CD14-positive monocyte (primary cell): ENCODE results near the gene RELCH. TPM values are rescaled to one million over a fixed set of nuclear protein-coding genes. Genes with fewer than 3 reads are reported as not detected.

ENCODE experiments used
- DNase-seq, 3 donors: peaks; one replicate each; pipeline ENCODE4 v3.0.0-alpha.2; 2011 to 2022
- H2AFZ ChIP-seq: 2 replicates; pipeline ENCODE4 v1.6.0; 2012; ENCODE audit warnings: mild to moderate bottlenecking, low read depth, low read length, inconsistent platforms; ENCODE audit not compliant: insufficient read depth, poor library complexity, severe bottlenecking
- H3K27ac ChIP-seq, 2 donors: 1 replicate in 1 of 2; 2 replicates in 1 of 2; pipeline ENCODE4 v1.5.1; 2012 to 2013; ENCODE audit warnings: low read length in 2 of 2, control low read depth in 1 of 2, inconsistent platforms in 1 of 2, low read depth in 1 of 2, mild to moderate bottlenecking in 1 of 2
- H3K27me3 ChIP-seq, 2 donors: one replicate each; pipeline versions ENCODE4 v1.6.0 to v1.6.1; 2011 to 2013; ENCODE audit warnings: low read length in 2 of 2; ENCODE audit not compliant: control insufficient read depth in 2 of 2, insufficient read depth in 2 of 2
- H3K36me3 ChIP-seq, 2 donors: replicated peaks in 1 of 2; 1 replicate in 1 of 2; 2 replicates in 1 of 2; pipeline versions ENCODE4 v1.5.1 to v1.6.1; 2012 to 2013; ENCODE audit warnings: low read length in 2 of 2, control low read depth in 1 of 2, inconsistent platforms in 1 of 2, mild to moderate bottlenecking in 1 of 2; ENCODE audit not compliant: insufficient read depth in 2 of 2, control insufficient read depth in 1 of 2
- H3K4me1 ChIP-seq, 2 donors: 1 replicate in 1 of 2; 2 replicates in 1 of 2; pipeline versions ENCODE4 v1.5.1 to v1.6.1; 2012 to 2013; ENCODE audit warnings: low read length in 2 of 2, control low read depth in 1 of 2, inconsistent platforms in 1 of 2, mild to moderate bottlenecking in 1 of 2, moderate library complexity in 1 of 2; ENCODE audit not compliant: insufficient read depth in 2 of 2, control insufficient read depth in 1 of 2
- H3K4me2 ChIP-seq: replicated peaks from 2 replicates; pipeline ENCODE3; 2012; ENCODE audit warnings: low read length, moderate library complexity, mild to moderate bottlenecking; ENCODE audit not compliant: poor library complexity, severe bottlenecking; ENCODE audit errors: extremely low read depth
- H3K4me3 ChIP-seq, 3 experiments: fragments of 200-600 bp in 1 of 3; sonication (generic) in 1 of 3; replicated peaks in 1 of 3; 1 replicate in 2 of 3; 2 replicates in 1 of 3; pipeline ENCODE4 v1.5.1; 2011 to 2013; ENCODE audit warnings: low read length in 3 of 3, mild to moderate bottlenecking in 3 of 3, control low read depth in 2 of 3, low read depth in 2 of 3, inconsistent platforms in 1 of 3, moderate library complexity in 1 of 3
- H3K79me2 ChIP-seq: 2 replicates; pipeline ENCODE4 v1.6.0; 2012; ENCODE audit warnings: mild to moderate bottlenecking, control low read depth, inconsistent platforms, low read length, moderate library complexity; ENCODE audit not compliant: insufficient read depth
- H3K9ac ChIP-seq: 2 replicates; pipeline ENCODE4 v1.6.0; 2017; ENCODE audit warnings: low read length, mild to moderate bottlenecking; ENCODE audit not compliant: insufficient read depth, poor library complexity, severe bottlenecking
- H3K9me3 ChIP-seq, 2 donors: replicated peaks in 1 of 2; 1 replicate in 1 of 2; 2 replicates in 1 of 2; pipeline versions ENCODE4 v1.5.1 to v1.6.1; 2012 to 2013; ENCODE audit warnings: low read length in 2 of 2, control low read depth in 1 of 2; ENCODE audit not compliant: control insufficient read depth in 1 of 2, insufficient read depth in 1 of 2
- H4K20me1 ChIP-seq: 2 replicates; pipeline ENCODE4 v1.6.0; 2012; ENCODE audit warnings: mild to moderate bottlenecking, low read length, control low read depth, moderate library complexity; ENCODE audit not compliant: insufficient read depth
- H3K27ac Mint-ChIP-seq, 7 donors: one replicate each; pipeline ENCODE4 v1.8.0; 2020; ENCODE audit warnings: mild to moderate bottlenecking in 7 of 7, mixed read lengths in 7 of 7, moderate library complexity in 6 of 7, inconsistent platforms in 2 of 7
- H3K27me3 Mint-ChIP-seq, 3 donors: one replicate each; pipeline ENCODE4 v1.8.0; 2021 to 2022; ENCODE audit warnings: low read depth in 3 of 3, mild to moderate bottlenecking in 3 of 3, mixed read lengths in 3 of 3, moderate library complexity in 3 of 3, inconsistent platforms in 1 of 3
- H3K36me3 Mint-ChIP-seq, 2 donors: one replicate each; pipeline ENCODE4 v1.8.0; 2020; ENCODE audit warnings: mixed read lengths in 2 of 2, inconsistent platforms in 1 of 2, mild to moderate bottlenecking in 1 of 2
- H3K4me1 Mint-ChIP-seq: one replicate; pipeline ENCODE4 v1.8.0; 2020; ENCODE audit warnings: mild to moderate bottlenecking, mixed read lengths
- H3K4me3 Mint-ChIP-seq, 2 donors: one replicate each; pipeline ENCODE4 v1.8.0; 2020; ENCODE audit warnings: mild to moderate bottlenecking in 2 of 2, mixed read lengths in 2 of 2, moderate library complexity in 1 of 2
- H3K9me3 Mint-ChIP-seq, 7 donors: one replicate each; pipeline ENCODE4 v1.8.0; 2020 to 2022; ENCODE audit warnings: mixed read lengths in 7 of 7, mild to moderate bottlenecking in 6 of 7, moderate library complexity in 6 of 7, inconsistent platforms in 2 of 7
- WGBS: methylation state at CpG from one replicate; pipeline ENCODE4 v1.1.5; 2013; ENCODE audit warnings: missing lambda C conversion rate; ENCODE audit not compliant: insufficient coverage; 5-methylcytosine and 5-hydroxymethylcytosine counted together
- intact Hi-C, 2 donors: fragments of 100-400 bp; cut with micrococcal nuclease; formaldehyde crosslinking; loops; one replicate each; pipeline versions ENCODE4 v1.15.0 to v1.15.1; 2023
- polyA plus RNA-seq, 3 donors: library from polyadenylated mRNA; depleted of rRNA in 1 of 3; unstranded in 2 of 3; stranded (reverse) in 1 of 3; fragments of 300-500 nt in 2 of 3; fragments of >200 nt in 1 of 3; fragmentation: Illumina TruSeq in 2 of 3; gene quantifications; 1 replicate in 2 of 3; 2 replicates in 1 of 3; pipeline ENCODE4 v1.2.3, GENCODE V29; 2012 to 2021
- TF ChIP-seq, protein P1 (sequence below): fragments of 200-600 bp; IDR thresholded peaks from one replicate; pipeline ENCODE4 v1.8.0; 2022; ENCODE audit warnings: antibody characterized with exemption, mild to moderate bottlenecking

Gene RELCH
- polyA plus RNA-seq, 3 donors = 3.8 to 30.4 (median 4.9) TPM

DNA sequence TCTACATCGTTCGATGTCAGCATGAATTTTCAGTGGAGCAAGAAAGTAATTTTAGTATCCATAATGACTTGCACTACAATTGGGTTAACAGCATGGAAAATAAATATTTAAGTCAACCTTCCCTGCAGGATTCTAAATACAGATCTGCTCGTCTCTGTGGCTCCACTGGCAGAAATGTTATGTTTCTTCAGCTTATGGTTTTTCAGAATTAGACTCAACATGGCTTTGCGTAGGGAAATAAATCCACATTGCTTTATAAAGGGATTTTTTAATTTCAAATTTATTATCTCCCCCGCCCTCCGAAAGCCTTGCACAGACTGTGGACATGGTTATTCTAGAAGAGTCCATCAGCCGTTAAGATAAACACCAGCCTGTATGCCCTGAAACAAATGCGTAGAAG lies 156.3 kb downstream of the RELCH start:
- Histone ChIP-seq H3K27ac (no peak overlapping the region), H3K4me2 (no peak overlapping the region), H2AFZ (no peak overlapping the region), H3K36me3 (no peaks in the 10 kb centered on the region), H4K20me1 (no peaks in the 10 kb centered on the region), H3K9me3 (no peaks in the 10 kb centered on the region), H3K27me3 (no peaks in the 10 kb centered on the region), H3K79me2 (no peaks in the 10 kb centered on the region), H3K9ac (no peak overlapping the region), H3K4me1 (peaks cover 8 to 12% of the 10 kb centered on the region in 2 donors), H3K4me3 (no peak overlapping the region)
- WGBS = 80% methylated on average over 1 of the region's 8 CpGs
- Mint-ChIP-seq H3K4me3 (no peak overlapping the region), H3K27me3 (peaks cover 7 to 22% (median 9%) of the 10 kb centered on the region in 3 donors), H3K27ac (no peak overlapping the region), H3K36me3 (no peaks in the 10 kb centered on the region), H3K4me1 (peaks cover 13% of the 10 kb centered on the region), H3K9me3 (no peaks in the 10 kb centered on the region)
- DNase-seq = no peak
- TF ChIP-seq, protein P1, sequence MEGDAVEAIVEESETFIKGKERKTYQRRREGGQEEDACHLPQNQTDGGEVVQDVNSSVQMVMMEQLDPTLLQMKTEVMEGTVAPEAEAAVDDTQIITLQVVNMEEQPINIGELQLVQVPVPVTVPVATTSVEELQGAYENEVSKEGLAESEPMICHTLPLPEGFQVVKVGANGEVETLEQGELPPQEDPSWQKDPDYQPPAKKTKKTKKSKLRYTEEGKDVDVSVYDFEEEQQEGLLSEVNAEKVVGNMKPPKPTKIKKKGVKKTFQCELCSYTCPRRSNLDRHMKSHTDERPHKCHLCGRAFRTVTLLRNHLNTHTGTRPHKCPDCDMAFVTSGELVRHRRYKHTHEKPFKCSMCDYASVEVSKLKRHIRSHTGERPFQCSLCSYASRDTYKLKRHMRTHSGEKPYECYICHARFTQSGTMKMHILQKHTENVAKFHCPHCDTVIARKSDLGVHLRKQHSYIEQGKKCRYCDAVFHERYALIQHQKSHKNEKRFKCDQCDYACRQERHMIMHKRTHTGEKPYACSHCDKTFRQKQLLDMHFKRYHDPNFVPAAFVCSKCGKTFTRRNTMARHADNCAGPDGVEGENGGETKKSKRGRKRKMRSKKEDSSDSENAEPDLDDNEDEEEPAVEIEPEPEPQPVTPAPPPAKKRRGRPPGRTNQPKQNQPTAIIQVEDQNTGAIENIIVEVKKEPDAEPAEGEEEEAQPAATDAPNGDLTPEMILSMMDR = no peak
- intact Hi-C loops = no loop called here

DNA sequence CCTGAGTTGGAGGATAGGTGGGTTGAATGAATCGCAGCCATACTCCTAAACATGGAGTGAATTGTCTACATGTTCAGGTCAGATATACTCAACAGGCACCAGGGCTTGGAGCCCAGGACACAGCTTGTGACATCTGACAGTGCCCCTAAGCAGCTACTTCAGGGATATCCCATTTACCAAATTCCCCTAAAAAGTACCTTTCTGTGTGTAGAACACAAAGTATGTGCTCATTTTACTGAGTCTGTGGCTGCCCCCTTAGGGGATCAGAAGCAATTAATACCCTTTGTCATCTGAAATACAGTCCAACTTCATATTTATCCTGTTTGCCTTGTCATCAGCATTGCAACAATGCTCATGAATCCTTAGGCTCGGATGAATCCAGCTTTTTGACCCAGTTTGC lies 158.9 kb downstream of the RELCH start:
- peaks cover 4% of the 10 kb centered on the region for H3K4me1 Mint-ChIP-seq
- TF ChIP-seq, protein P1 = no peak
- DNase-seq = no peak
- Histone ChIP-seq H3K9me3 (no peaks in the 10 kb centered on the region), H3K36me3 (no peaks in the 10 kb centered on the region), H2AFZ (no peak overlapping the region), H3K4me1 (no peaks in the 10 kb centered on the region), H3K9ac (no peak overlapping the region), H4K20me1 (no peaks in the 10 kb centered on the region), H3K4me2 (no peak overlapping the region), H3K4me3 (no peak overlapping the region), H3K27ac (no peak overlapping the region), H3K79me2 (no peaks in the 10 kb centered on the region), H3K27me3 (no peaks in the 10 kb centered on the region)
- WGBS = no CpG with 5 or more reads among the region's 2 CpGs
- H3K36me3 Mint-ChIP-seq = no peaks in the 10 kb centered on the region
- H3K27me3 Mint-ChIP-seq = peaks cover 5 to 15% (median 7%) of the 10 kb centered on the region in 3 donors
- no peaks in the 10 kb centered on the region for H3K9me3 Mint-ChIP-seq
- no peak overlapping the region for H3K27ac Mint-ChIP-seq
- intact Hi-C loops = no loop called here
- H3K4me3 Mint-ChIP-seq = peak overlapping the region in 1 of 2 donors; percentile 1
